ENCODE results near the gene TNFRSF18. TPM values are rescaled to one million over a fixed set of nuclear protein-coding genes. Genes with fewer than 3 reads are reported as not detected.

TNFRSF18 gene
- total RNA-seq, 2 donors from 2014 or later, result 3.1 to 3.5 TPM

- Histone ChIP-seq H3K4me3 (no peak overlapping the region), H3K36me3 (no peaks in the 10 kb centered on the region), H3K27ac (no peak overlapping the region), H3K27me3 (replicated peaks; ENCODE audit: insufficient read depth) (no peaks in the 10 kb centered on the region), H3K4me1 (replicated peaks) (peaks cover 10% of the 10 kb centered on the region), H3K9me3 (no peaks in the 10 kb centered on the region)
- intact Hi-C loops (cut with DNase I), result no loop called here
- DNase-seq (ENCODE audit: low spot score), result no peak
- no peak for TF ChIP-seq POLR2AphosphoS5 (IDR thresholded peaks at IDR 0.05)
- TF ChIP-seq POLR2A (IDR thresholded peaks at IDR 0.05), result no peak
- no peak for TF ChIP-seq CTCF (IDR thresholded peaks at IDR 0.05)
- WGBS, result 84% methylated on average over 35 of the region's 37 CpGs
Measured at GRCh38 chr1:1168451-1169411, 37.7 kb downstream of the TNFRSF18 start.

- 81% methylated on average over 24 of the region's 36 CpGs for WGBS
- Histone ChIP-seq H3K27me3 (replicated peaks; ENCODE audit: insufficient read depth) (no peaks in the 10 kb centered on the region), H3K4me3 (no peak overlapping the region)
Measured at GRCh38 chr1:1167841-1168450, 38.4 kb downstream of the TNFRSF18 start.

GRCh38 chr1:1167398-1167821, 39.0 kb downstream of the TNFRSF18 start:
- H3K4me1 ChIP-seq (replicated peaks), result peaks cover 10% of the 10 kb centered on the region
- intact Hi-C loops (cut with DNase I), result no loop called here
- TF ChIP-seq CTCF (IDR thresholded peaks at IDR 0.05) (no peak), POLR2A (IDR thresholded peaks at IDR 0.05) (no peak), POLR2AphosphoS5 (IDR thresholded peaks at IDR 0.05) (no peak)
- DNase-seq (ENCODE audit: low spot score), result no peak
- H3K36me3 ChIP-seq, result no peaks in the 10 kb centered on the region
- no peaks in the 10 kb centered on the region for H3K9me3 ChIP-seq
- H3K4me3 ChIP-seq, result no peak overlapping the region
- WGBS, result 74% methylated on average over 12 of the region's 20 CpGs
- H3K27me3 ChIP-seq (replicated peaks; ENCODE audit: insufficient read depth), result no peaks in the 10 kb centered on the region
- H3K27ac ChIP-seq, result no peak overlapping the region

More at GRCh38 chr1:1167841-1168450, 38.4 kb downstream of the TNFRSF18 start:
- TF ChIP-seq POLR2AphosphoS5 (IDR thresholded peaks at IDR 0.05), result no peak
- no peak for TF ChIP-seq POLR2A (IDR thresholded peaks at IDR 0.05)
- no peak for TF ChIP-seq CTCF (IDR thresholded peaks at IDR 0.05)
- Histone ChIP-seq H3K9me3 (no peaks in the 10 kb centered on the region), H3K36me3 (no peaks in the 10 kb centered on the region), H3K4me1 (replicated peaks) (peaks cover 10% of the 10 kb centered on the region), H3K27ac (no peak overlapping the region)
- intact Hi-C loops (cut with DNase I), result no loop called here
- DNase-seq (ENCODE audit: low spot score), result no peak

- 57% methylated on average over 31 of the region's 44 CpGs for WGBS
- H3K27ac ChIP-seq, result peak overlapping the region in 1 of 2 donors; percentile 95
Measured at GRCh38 chr1:1166642-1167397, 39.6 kb downstream of the TNFRSF18 start.

More at GRCh38 chr1:1166642-1167397, 39.6 kb downstream of the TNFRSF18 start:
- Histone ChIP-seq H3K36me3 (no peaks in the 10 kb centered on the region), H3K4me1 (replicated peaks) (peaks cover 10% of the 10 kb centered on the region), H3K9me3 (no peaks in the 10 kb centered on the region), H3K27me3 (replicated peaks; ENCODE audit: insufficient read depth) (no peaks in the 10 kb centered on the region), H3K4me3 (peak overlapping the region; percentile 45 to 62)
- no peak for DNase-seq (ENCODE audit: low spot score)
- no peak for TF ChIP-seq CTCF (IDR thresholded peaks at IDR 0.05)
- no peak for TF ChIP-seq POLR2AphosphoS5 (IDR thresholded peaks at IDR 0.05)
- no peak for TF ChIP-seq POLR2A (IDR thresholded peaks at IDR 0.05)
- intact Hi-C loops (cut with DNase I), result no loop called here

Measured in prostate gland (tissue), 2 donors.